Measurements from ENCODE around the gene CCPG1.

GRCh38 chr15:55408012-55408928 lies at the start of gene CCPG1, which contains the start of gene PIERCE2:
- TF ChIP-seq CTCF (IDR thresholded peaks at IDR 0.05), result peak; percentile 73
- TF ChIP-seq POLR2AphosphoS5 (IDR thresholded peaks at IDR 0.05; ENCODE audit: low read depth, low read length), result no peak
- no peak; the same call in 1 of the 2 replicates for TF ChIP-seq TCF7L2 (IDR thresholded peaks at IDR 0.05; ENCODE audit: low read depth, low read length)

Measured in Panc1 (cell line).